Measurements from ENCODE around the gene UST. TPM values are rescaled to one million over a fixed set of nuclear protein-coding genes. Genes with fewer than 3 reads are reported as not detected.

Gene UST
- total RNA-seq, 2 donors from 2014 or later = 15.3 to 16.3 TPM

- no peaks in the 10 kb centered on the region for H3K4me1 Mint-ChIP-seq
- Histone ChIP-seq H3K27ac (ENCODE audit: low read depth, low read length) (no peak overlapping the region), H3K27me3 (ENCODE audit: control insufficient read depth, insufficient read depth, low read length, poor library complexity, severe bottlenecking) (no peaks in the 10 kb centered on the region), H3K9ac (ENCODE audit: extremely low read depth, low read length, poor library complexity, severe bottlenecking) (no peak overlapping the region), H3K4me1 (ENCODE audit: control insufficient read depth, insufficient read depth, low read length) (no peaks in the 10 kb centered on the region), H3K36me3 (ENCODE audit: control insufficient read depth, insufficient read depth, low read length) (no peaks in the 10 kb centered on the region), H3K9me3 (ENCODE audit: control insufficient read depth, low read length) (peaks cover 20% of the 10 kb centered on the region), H3K4me3 (ENCODE audit: low read length) (no peak overlapping the region)
- TF ChIP-seq CTCF (conservative IDR thresholded peaks at IDR 0.05) = no peak
- H3K4me3 Mint-ChIP-seq = no peak overlapping the region
- H3K27me3 Mint-ChIP-seq (ENCODE audit: insufficient read depth) = no peaks in the 10 kb centered on the region
- H3K27ac Mint-ChIP-seq = no peak overlapping the region
- DNase-seq = no peak
- WGBS, 2 experiments (ENCODE audit: insufficient coverage in 1 of 2, insufficient read length in 1 of 2) = 94 to 100% methylated on average over 1 of the region's 1 CpG
- peaks cover 12% of the 10 kb centered on the region for H3K9me3 Mint-ChIP-seq
- H3K36me3 Mint-ChIP-seq (ENCODE audit: low read depth) = no peaks in the 10 kb centered on the region
Measured at GRCh38 chr6:148709577-148709976, 37.3 kb upstream of the UST start.

GRCh38 chr6:148711833-148712654 lies 34.8 kb upstream of the UST start:
- Mint-ChIP-seq H3K36me3 (ENCODE audit: low read depth) (no peaks in the 10 kb centered on the region), H3K9me3 (peaks cover 14% of the 10 kb centered on the region), H3K27me3 (ENCODE audit: insufficient read depth) (no peaks in the 10 kb centered on the region), H3K4me1 (no peaks in the 10 kb centered on the region), H3K27ac (no peak overlapping the region), H3K4me3 (no peak overlapping the region)
- Histone ChIP-seq H3K4me1 (ENCODE audit: control insufficient read depth, insufficient read depth, low read length) (no peaks in the 10 kb centered on the region), H3K9me3 (ENCODE audit: control insufficient read depth, low read length) (peaks cover 20% of the 10 kb centered on the region), H3K9ac (ENCODE audit: extremely low read depth, low read length, poor library complexity, severe bottlenecking) (no peak overlapping the region), H3K4me3 (ENCODE audit: low read length) (no peak overlapping the region), H3K36me3 (ENCODE audit: control insufficient read depth, insufficient read depth, low read length) (no peaks in the 10 kb centered on the region), H3K27ac (ENCODE audit: low read depth, low read length) (no peak overlapping the region), H3K27me3 (ENCODE audit: control insufficient read depth, insufficient read depth, low read length, poor library complexity, severe bottlenecking) (no peaks in the 10 kb centered on the region)
- TF ChIP-seq CTCF (conservative IDR thresholded peaks at IDR 0.05) = no peak
- DNase-seq = no peak
- 88% methylated on average over 3 of the region's 5 CpGs; no CpG with 5 or more reads in 1 of the 2 experiments for WGBS, 2 experiments (ENCODE audit: insufficient coverage in 1 of 2, insufficient read length in 1 of 2)

GRCh38 chr6:148713033-148713738 lies 33.6 kb upstream of the UST start:
- Histone ChIP-seq H3K4me1 (ENCODE audit: control insufficient read depth, insufficient read depth, low read length) (no peaks in the 10 kb centered on the region), H3K36me3 (ENCODE audit: control insufficient read depth, insufficient read depth, low read length) (no peaks in the 10 kb centered on the region), H3K9ac (ENCODE audit: extremely low read depth, low read length, poor library complexity, severe bottlenecking) (no peak overlapping the region), H3K27me3 (ENCODE audit: control insufficient read depth, insufficient read depth, low read length, poor library complexity, severe bottlenecking) (no peaks in the 10 kb centered on the region), H3K27ac (ENCODE audit: low read depth, low read length) (no peak overlapping the region), H3K9me3 (ENCODE audit: control insufficient read depth, low read length) (peaks cover 25% of the 10 kb centered on the region), H3K4me3 (ENCODE audit: low read length) (no peak overlapping the region)
- H3K9me3 Mint-ChIP-seq = peaks cover 14% of the 10 kb centered on the region
- no peak overlapping the region for H3K4me3 Mint-ChIP-seq
- H3K4me1 Mint-ChIP-seq = no peaks in the 10 kb centered on the region
- H3K27ac Mint-ChIP-seq = no peak overlapping the region
- no peaks in the 10 kb centered on the region for H3K36me3 Mint-ChIP-seq (ENCODE audit: low read depth)
- no peak for DNase-seq
- no peak for TF ChIP-seq CTCF (conservative IDR thresholded peaks at IDR 0.05)
- no peaks in the 10 kb centered on the region for H3K27me3 Mint-ChIP-seq (ENCODE audit: insufficient read depth)
- 100% methylated on average over 1 of the region's 1 CpG; no CpG with 5 or more reads in 1 of the 2 experiments for WGBS, 2 experiments (ENCODE audit: insufficient coverage in 1 of 2, insufficient read length in 1 of 2)
